PC-3 (cell line): ENCODE data around the gene LRRC8E.

Experiments used
- CTCF ChIP-seq: fragments of 300-600 bp; sonication (generic); conservative IDR thresholded peaks from 2 replicates; pipeline ENCODE4 v1.5.1; 2017; ENCODE audit warnings: antibody characterized with exemption, low read depth, mild to moderate bottlenecking, low read length
- EZH2 ChIP-seq: fragments of 300-600 bp; sonication (generic); IDR thresholded peaks from one replicate; pipeline ENCODE4 v1.6.1; 2017; ENCODE audit warnings: antibody characterized with exemption, mild to moderate bottlenecking, low read length; ENCODE audit not compliant: unreplicated experiment
- EZH2phosphoT487 ChIP-seq: fragments of 300-600 bp; sonication (generic); IDR thresholded peaks from 2 replicates; pipeline ENCODE4 v1.6.1; 2018; ENCODE audit warnings: mild to moderate bottlenecking, antibody characterized with exemption, low read length, borderline replicate concordance

GRCh38 chr19:7869910-7870511 lies 18.3 kb upstream of the LRRC8E start:
- TF ChIP-seq CTCF (no peak), EZH2 (no peak), EZH2phosphoT487 (no peak)
